ENCODE measurements around the gene BCAN. TPM values are rescaled to one million over a fixed set of nuclear protein-coding genes. Genes with fewer than 3 reads are reported as not detected.

Gene BCAN, protein sequence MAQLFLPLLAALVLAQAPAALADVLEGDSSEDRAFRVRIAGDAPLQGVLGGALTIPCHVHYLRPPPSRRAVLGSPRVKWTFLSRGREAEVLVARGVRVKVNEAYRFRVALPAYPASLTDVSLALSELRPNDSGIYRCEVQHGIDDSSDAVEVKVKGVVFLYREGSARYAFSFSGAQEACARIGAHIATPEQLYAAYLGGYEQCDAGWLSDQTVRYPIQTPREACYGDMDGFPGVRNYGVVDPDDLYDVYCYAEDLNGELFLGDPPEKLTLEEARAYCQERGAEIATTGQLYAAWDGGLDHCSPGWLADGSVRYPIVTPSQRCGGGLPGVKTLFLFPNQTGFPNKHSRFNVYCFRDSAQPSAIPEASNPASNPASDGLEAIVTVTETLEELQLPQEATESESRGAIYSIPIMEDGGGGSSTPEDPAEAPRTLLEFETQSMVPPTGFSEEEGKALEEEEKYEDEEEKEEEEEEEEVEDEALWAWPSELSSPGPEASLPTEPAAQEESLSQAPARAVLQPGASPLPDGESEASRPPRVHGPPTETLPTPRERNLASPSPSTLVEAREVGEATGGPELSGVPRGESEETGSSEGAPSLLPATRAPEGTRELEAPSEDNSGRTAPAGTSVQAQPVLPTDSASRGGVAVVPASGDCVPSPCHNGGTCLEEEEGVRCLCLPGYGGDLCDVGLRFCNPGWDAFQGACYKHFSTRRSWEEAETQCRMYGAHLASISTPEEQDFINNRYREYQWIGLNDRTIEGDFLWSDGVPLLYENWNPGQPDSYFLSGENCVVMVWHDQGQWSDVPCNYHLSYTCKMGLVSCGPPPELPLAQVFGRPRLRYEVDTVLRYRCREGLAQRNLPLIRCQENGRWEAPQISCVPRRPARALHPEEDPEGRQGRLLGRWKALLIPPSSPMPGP
- not detected in 2 replicates for total RNA-seq

DNA sequence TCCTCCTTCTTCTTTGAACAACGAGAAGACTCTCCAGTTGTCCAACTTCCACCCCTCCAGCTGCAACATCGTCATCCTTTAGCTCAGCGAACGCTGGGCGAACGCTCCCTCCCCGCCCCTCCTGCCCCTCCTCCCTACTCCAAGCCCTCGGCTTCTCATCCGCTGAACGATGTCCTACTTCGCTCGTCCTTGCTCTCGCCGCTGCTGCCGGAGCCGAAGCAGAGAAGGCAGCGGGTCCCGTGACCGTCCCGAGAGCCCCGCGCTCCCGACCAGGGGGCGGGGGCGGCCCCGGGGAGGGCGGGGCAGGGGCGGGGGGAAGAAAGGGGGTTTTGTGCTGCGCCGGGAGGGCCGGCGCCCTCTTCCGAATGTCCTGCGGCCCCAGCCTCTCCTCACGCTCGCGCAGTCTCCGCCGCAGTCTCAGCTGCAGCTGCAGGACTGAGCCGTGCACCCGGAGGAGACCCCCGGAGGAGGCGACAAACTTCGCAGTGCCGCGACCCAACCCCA lies at the start of gene BCAN:
Gene BCAN, plus strand, starts transcription at position 357 of the 504 bp plus-strand sequence. CDS start 3,938 bp downstream, outside the sequence.

DNA sequence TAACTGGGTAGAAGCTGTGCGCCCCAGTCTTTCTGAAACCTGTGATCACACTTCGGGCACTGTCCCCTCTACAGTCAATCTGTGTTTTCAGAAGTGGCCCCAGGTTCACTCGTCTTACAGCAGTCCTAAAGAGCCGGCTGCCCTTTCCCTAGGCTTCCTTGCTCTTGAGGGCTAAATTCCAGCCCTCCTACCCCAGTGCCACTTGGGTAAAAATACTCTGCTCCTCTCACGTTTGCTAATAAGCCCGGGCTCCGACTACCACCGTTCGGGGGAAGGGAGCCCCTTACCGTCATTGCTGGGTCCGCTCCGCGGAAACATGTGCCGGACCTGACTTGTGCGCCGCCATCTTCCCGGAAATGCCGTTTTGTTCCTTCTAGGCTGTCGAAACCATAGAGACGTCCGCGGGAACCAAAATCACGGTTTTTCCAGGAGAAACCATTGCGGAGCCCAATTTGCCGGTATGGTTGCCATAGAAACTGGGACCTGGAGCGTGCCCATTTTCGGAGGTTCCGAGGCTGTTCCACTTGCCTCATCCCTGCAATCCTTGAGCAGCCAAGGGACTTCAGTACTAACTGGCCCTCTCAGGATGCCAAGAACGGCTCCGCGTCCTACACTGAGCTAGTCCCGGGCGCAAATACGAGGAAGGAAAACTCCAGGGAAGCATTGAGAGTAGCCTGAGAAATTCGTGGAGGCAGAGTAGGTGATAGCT lies 40.6 kb upstream of the BCAN start, which contains the start of gene GPATCH4:
Gene GPATCH4, minus strand, starts transcription at position 358 of the 709 bp plus-strand sequence.

DNA sequence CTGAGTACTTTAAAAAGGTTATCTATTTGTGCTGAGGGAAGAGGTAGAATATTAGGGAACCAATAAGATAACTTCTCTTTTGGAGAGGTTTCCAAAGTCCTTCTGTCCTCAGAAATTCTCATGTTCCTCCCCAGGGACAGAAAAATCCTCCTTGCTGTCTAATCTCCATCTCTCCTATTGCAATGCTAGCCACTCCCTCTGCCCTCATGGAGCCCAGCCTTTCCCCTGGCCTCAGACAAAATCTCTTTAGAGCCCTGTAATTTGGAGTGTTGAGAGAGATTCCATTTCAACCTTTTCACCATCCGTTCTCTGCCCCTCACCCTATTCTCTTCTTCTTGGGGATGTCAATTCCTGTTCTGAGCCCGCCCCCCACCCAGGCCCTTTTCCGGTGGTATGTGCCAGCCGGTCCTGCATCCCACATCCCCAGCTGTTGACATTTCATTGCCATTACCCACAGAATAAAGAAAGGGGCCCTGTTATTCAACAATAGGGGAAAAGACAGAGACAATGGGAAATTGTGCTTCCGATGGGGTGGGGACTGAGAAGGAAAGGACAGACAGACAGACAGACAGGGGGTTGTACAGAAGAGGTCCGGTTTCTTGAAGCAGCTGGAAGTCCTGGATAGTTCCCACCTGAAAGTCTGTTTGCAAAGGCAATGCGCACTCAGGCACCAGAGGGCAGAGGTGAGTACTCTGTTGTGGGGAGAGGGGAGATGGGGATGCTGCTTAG lies 22.9 kb upstream of the BCAN start, which contains the start of gene HAPLN2:
Gene HAPLN2, plus strand, starts transcription at position 563 of the 729 bp plus-strand sequence. CDS start 4,076 bp downstream, outside the sequence.

DNA sequence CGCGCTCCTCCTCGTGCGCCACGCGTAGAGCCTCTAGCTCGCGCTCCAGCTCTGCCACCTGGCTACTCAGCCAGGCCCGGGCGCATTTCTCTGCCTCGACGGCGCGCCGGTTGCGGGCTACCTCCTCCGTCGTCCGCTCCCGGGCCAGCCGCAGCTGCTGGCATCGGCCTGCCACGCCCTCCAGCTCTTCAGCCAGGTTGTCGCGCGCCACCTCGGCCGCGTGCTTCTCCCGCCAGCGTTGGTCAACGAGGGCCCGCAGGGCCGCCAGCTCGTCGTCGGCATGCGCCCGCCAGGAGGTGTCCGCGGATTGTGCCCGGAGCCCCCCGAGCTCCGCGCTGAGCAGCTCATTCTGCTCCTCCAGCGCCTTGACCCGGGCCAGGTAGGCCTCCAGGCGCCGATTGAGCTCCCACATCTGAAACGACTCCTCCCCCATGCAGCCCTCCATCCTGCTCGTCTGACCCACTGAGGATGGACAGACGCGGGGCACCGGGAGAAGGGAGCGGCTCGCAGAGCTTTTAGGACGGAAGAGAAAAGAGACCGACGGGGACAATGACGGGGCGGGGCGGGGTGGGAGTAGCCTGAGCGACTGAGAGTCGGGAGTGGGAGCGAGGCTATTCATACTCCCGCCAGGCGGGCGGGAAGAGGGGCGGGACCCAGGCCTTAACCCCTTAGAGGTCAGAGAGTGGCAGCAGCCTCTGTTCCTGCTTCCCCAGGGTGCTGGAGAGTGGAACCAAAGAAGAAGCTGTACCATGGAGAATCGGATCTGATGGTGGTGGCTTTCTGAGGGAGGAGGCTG lies 35.1 kb downstream of the BCAN start, which contains the start of gene NES:
Gene NES, minus strand, starts transcription at position 588 of the 796 bp plus-strand sequence. Its CDS starts 143 bp downstream, at position 445.

DNA sequence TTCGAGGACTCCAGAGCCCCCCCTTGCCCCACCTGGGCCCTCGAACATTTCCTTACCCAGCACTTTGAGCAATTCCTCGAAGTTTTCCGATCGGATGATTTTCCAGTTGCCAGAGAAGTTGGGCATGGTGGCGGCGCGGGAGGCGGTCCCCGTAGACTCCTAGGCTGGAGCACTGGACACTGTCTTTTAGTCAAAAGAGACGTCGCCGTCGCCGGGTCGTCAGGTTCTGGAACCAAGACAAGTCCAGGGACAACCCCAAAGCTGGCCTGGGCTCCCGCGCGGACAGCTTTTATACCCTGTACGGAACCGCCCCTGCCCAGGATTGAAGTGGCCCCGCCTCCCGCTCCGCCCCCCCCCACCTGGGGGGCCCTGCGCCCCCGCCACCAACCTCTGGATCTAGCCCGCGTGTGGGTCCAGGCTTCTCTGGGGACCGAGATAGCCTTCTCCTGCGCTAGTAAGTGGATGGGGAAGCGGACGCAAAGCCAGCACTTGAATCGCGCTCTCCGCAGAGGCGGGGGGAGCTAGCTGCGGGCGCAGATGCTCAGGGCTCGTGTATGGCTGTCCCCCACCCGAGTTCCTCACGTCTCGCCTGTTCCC lies 63.5 kb downstream of the BCAN start, which contains the start of gene CRABP2:
Gene CRABP2, minus strand, starts transcription at position 263 of the 597 bp plus-strand sequence. Its CDS starts 137 bp downstream, at position 126.

Other genes with a start within 250 kb of the BCAN start
- gene MEF2D, start 141.3 kb upstream of the BCAN start, total RNA-seq, result 14.7 and 19.6 TPM in 2 replicates
- gene IQGAP3, start 69.6 kb upstream of the BCAN start, total RNA-seq, result 17.2 and 19.9 TPM in 2 replicates
- gene TTC24, start 62.4 kb upstream of the BCAN start, total RNA-seq, result not detected in 2 replicates
- gene NAXE, start 50.3 kb upstream of the BCAN start, total RNA-seq, result 49.9 and 52.4 TPM in 2 replicates
- 10.5 and 10.6 TPM in 2 replicates for gene GPATCH4, start 40.6 kb upstream of the BCAN start, total RNA-seq
- not detected in 2 replicates for gene HAPLN2, start 22.7 kb upstream of the BCAN start, total RNA-seq
- 0.26 and 0.65 TPM in 2 replicates for gene NES, start 35.3 kb downstream of the BCAN start, total RNA-seq
- gene CRABP2, start 63.5 kb downstream of the BCAN start, total RNA-seq, result 1.6 and 3.0 TPM in 2 replicates
- 8.5 and 10.8 TPM in 2 replicates for gene METTL25B, start 86.4 kb downstream of the BCAN start, total RNA-seq
- 15.6 and 19.5 TPM in 2 replicates for gene ISG20L2, start 86.6 kb downstream of the BCAN start, total RNA-seq
- 28.9 and 35.8 TPM in 2 replicates for gene MRPL24, start 99.0 kb downstream of the BCAN start, total RNA-seq
- 131 and 139 TPM in 2 replicates for gene HDGF, start 109.6 kb downstream of the BCAN start, total RNA-seq
- gene PRCC, start 125.4 kb downstream of the BCAN start, total RNA-seq, result 21.9 and 22.0 TPM in 2 replicates
- 0.52 TPM in 1 of 2 replicates, not detected in the other for gene SH2D2A, start 174.7 kb downstream of the BCAN start, total RNA-seq
- under 0.01 TPM in 1 of 2 replicates, not detected in the other for gene INSRR, start 217.0 kb downstream of the BCAN start, total RNA-seq
- 0.11 TPM in 1 of 2 replicates, not detected in the other for gene NTRK1, start 218.7 kb downstream of the BCAN start, total RNA-seq

Measured in articular chondrocyte of knee joint (primary cell).